ENCODE data around the gene NEDD4.

DNA sequence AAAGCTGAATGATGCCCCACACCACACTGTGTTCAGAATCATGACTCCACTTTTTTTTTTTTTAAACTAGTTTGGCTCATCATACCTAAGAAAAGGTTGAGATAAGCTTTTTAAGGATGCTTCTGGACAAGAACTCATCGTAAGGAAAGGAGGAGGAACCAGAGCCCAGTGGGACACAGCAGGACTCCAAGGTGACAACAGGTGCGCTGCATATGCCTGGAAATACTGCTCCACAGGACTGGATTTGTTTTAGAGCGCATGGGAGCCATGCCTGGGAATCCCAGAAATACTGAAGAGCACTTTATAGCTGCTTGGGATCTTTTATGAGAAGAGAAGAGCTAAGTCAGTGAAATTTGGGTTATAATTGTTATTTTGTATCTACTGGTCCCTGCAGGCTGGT lies 93.4 kb downstream of the NEDD4 start:
- no peak for TF ChIP-seq POLR2A (IDR thresholded peaks at IDR 0.05)
- TF ChIP-seq, protein P1, sequence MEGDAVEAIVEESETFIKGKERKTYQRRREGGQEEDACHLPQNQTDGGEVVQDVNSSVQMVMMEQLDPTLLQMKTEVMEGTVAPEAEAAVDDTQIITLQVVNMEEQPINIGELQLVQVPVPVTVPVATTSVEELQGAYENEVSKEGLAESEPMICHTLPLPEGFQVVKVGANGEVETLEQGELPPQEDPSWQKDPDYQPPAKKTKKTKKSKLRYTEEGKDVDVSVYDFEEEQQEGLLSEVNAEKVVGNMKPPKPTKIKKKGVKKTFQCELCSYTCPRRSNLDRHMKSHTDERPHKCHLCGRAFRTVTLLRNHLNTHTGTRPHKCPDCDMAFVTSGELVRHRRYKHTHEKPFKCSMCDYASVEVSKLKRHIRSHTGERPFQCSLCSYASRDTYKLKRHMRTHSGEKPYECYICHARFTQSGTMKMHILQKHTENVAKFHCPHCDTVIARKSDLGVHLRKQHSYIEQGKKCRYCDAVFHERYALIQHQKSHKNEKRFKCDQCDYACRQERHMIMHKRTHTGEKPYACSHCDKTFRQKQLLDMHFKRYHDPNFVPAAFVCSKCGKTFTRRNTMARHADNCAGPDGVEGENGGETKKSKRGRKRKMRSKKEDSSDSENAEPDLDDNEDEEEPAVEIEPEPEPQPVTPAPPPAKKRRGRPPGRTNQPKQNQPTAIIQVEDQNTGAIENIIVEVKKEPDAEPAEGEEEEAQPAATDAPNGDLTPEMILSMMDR (IDR thresholded peaks at IDR 0.05), result no peak
- no peak for TF ChIP-seq POLR2AphosphoS5 (IDR thresholded peaks at IDR 0.05)
